Type B pancreatic cell (in vitro differentiated cells): ENCODE results near the gene ATXN10. TPM values are rescaled to one million over a fixed set of nuclear protein-coding genes. Genes with fewer than 3 reads are reported as not detected.

ENCODE experiments used
- DNase-seq: peaks from one replicate; pipeline ENCODE4 v3.0.0; 2021; ENCODE audit warnings: mixed read lengths; ENCODE audit not compliant: unreplicated experiment; ENCODE audit errors: extremely low spot score
- H3K27ac Mint-ChIP-seq: 2 replicates; pipeline ENCODE4 v1.8.0; 2021; ENCODE audit warnings: mild to moderate bottlenecking, mixed read lengths
- H3K27me3 Mint-ChIP-seq: 2 replicates; pipeline ENCODE4 v1.8.0; 2021; ENCODE audit warnings: mixed read lengths
- H3K36me3 Mint-ChIP-seq: 2 replicates; pipeline ENCODE4 v1.8.0; 2021; ENCODE audit warnings: mixed read lengths
- H3K4me1 Mint-ChIP-seq: one replicate; pipeline ENCODE4 v1.8.0; 2021; ENCODE audit warnings: mixed read lengths; ENCODE audit not compliant: unreplicated experiment
- H3K4me3 Mint-ChIP-seq: 2 replicates; pipeline ENCODE4 v1.8.0; 2021; ENCODE audit warnings: mild to moderate bottlenecking, mixed read lengths
- H3K9me3 Mint-ChIP-seq: 2 replicates; pipeline ENCODE4 v1.8.0; 2021; ENCODE audit warnings: mixed read lengths
- CTCF ChIP-seq: fragments of 200-600 bp; sonication (generic); conservative IDR thresholded peaks from 2 replicates; pipeline ENCODE4 v1.5.0; 2021; ENCODE audit warnings: antibody characterized with exemption, mild to moderate bottlenecking
- total RNA-seq: library from RNA; stranded (reverse); gene quantifications from 2 replicates; pipeline ENCODE4 v1.2.1, GENCODE V29; 2021; ENCODE audit warnings: low replicate concordance

The ATXN10 gene
- total RNA-seq, 1 donor from 2014 or later, result 182 TPM

- H3K4me1 Mint-ChIP-seq, result peaks cover 21% of the 10 kb centered on the region
- no peak overlapping the region for H3K27ac Mint-ChIP-seq
- H3K4me3 Mint-ChIP-seq, result no peak overlapping the region
- peaks cover 28% of the 10 kb centered on the region for H3K36me3 Mint-ChIP-seq
- no peaks in the 10 kb centered on the region for H3K9me3 Mint-ChIP-seq
- H3K27me3 Mint-ChIP-seq, result no peaks in the 10 kb centered on the region
- no peak for DNase-seq
- no peak for TF ChIP-seq CTCF
These were observed 17.6 kb downstream of the ATXN10 start for GRCh38 chr22:45689211-45689610.

- Mint-ChIP-seq H3K4me3 (no peak overlapping the region), H3K9me3 (no peaks in the 10 kb centered on the region), H3K4me1 (peaks cover 21% of the 10 kb centered on the region), H3K27me3 (no peaks in the 10 kb centered on the region), H3K36me3 (peaks cover 28% of the 10 kb centered on the region), H3K27ac (no peak overlapping the region)
- DNase-seq, result no peak
- TF ChIP-seq CTCF, result no peak
These were observed 18.4 kb downstream of the ATXN10 start for GRCh38 chr22:45690008-45690407.

GRCh38 chr22:45692549-45692948, 20.9 kb downstream of the ATXN10 start:
- no peak for TF ChIP-seq CTCF
- no peak overlapping the region for H3K4me3 Mint-ChIP-seq
- H3K27me3 Mint-ChIP-seq, result no peaks in the 10 kb centered on the region
- no peaks in the 10 kb centered on the region for H3K9me3 Mint-ChIP-seq
- H3K27ac Mint-ChIP-seq, result no peak overlapping the region
- no peak for DNase-seq
- H3K36me3 Mint-ChIP-seq, result peaks cover 38% of the 10 kb centered on the region
- H3K4me1 Mint-ChIP-seq, result peaks cover 17% of the 10 kb centered on the region

GRCh38 chr22:45693835-45694234, 22.2 kb downstream of the ATXN10 start:
- Mint-ChIP-seq H3K27ac (no peak overlapping the region), H3K27me3 (no peaks in the 10 kb centered on the region), H3K4me3 (no peak overlapping the region), H3K4me1 (peaks cover 8% of the 10 kb centered on the region), H3K36me3 (peaks cover 47% of the 10 kb centered on the region), H3K9me3 (no peaks in the 10 kb centered on the region)
- DNase-seq, result no peak
- no peak for TF ChIP-seq CTCF

- Mint-ChIP-seq H3K9me3 (no peaks in the 10 kb centered on the region), H3K27ac (no peak overlapping the region), H3K36me3 (peaks cover 48% of the 10 kb centered on the region), H3K4me3 (no peak overlapping the region), H3K4me1 (no peaks in the 10 kb centered on the region), H3K27me3 (no peaks in the 10 kb centered on the region)
- DNase-seq, result no peak
- TF ChIP-seq CTCF, result no peak
These were observed 24.6 kb downstream of the ATXN10 start for GRCh38 chr22:45696227-45696626.

GRCh38 chr22:45698094-45698493, 26.5 kb downstream of the ATXN10 start:
- H3K27ac Mint-ChIP-seq, result no peak overlapping the region
- TF ChIP-seq CTCF, result no peak
- no peaks in the 10 kb centered on the region for H3K27me3 Mint-ChIP-seq
- DNase-seq, result no peak
- H3K36me3 Mint-ChIP-seq, result peaks cover 54% of the 10 kb centered on the region
- H3K4me3 Mint-ChIP-seq, result no peak overlapping the region
- no peaks in the 10 kb centered on the region for H3K4me1 Mint-ChIP-seq
- no peaks in the 10 kb centered on the region for H3K9me3 Mint-ChIP-seq
